Testis (tissue), 3 donors: ENCODE measurements around the gene TXNDC5. TPM values are rescaled to one million over a fixed set of nuclear protein-coding genes. Genes with fewer than 3 reads are reported as not detected.

Experiments
- DNase-seq: peaks from one replicate; pipeline ENCODE4 v3.0.0-alpha.2; 2019
- H3K27ac ChIP-seq, 2 donors: fragments of 200-600 bp; sonication (generic); one replicate each; pipeline ENCODE4 v1.5.1; 2019
- H3K27me3 ChIP-seq: fragments of 200-600 bp; sonication (generic); one replicate; pipeline ENCODE4 v1.5.1; 2019
- H3K36me3 ChIP-seq: fragments of 200-600 bp; sonication (generic); one replicate; pipeline ENCODE4 v1.5.1; 2017; ENCODE audit warnings: low read depth; ENCODE audit errors: missing control alignments
- H3K4me1 ChIP-seq: fragments of 200-600 bp; sonication (generic); one replicate; pipeline ENCODE4 v1.5.1; 2019
- H3K4me3 ChIP-seq, 2 donors: fragments of 200-600 bp; sonication (generic); one replicate each; pipeline ENCODE4 v1.5.1; 2017 to 2019
- H3K9me3 ChIP-seq: fragments of 200-600 bp; sonication (generic); one replicate; pipeline ENCODE4 v1.5.1; 2017
- POLR2A ChIP-seq: fragments of 450-650 bp; IDR thresholded peaks from one replicate; pipeline ENCODE4 v1.6.1; 2017; ENCODE audit warnings: antibody characterized with exemption, mild to moderate bottlenecking, moderate library complexity
- WGBS, 2 donors: methylation state at CpG; one replicate each; pipeline ENCODE4 v1.1.5; 2018; 5-methylcytosine and 5-hydroxymethylcytosine counted together
- intact Hi-C: fragments of 100-400 bp; cut with DNase I; formaldehyde crosslinking; loops from one replicate; pipeline ENCODE4 v1.15.1; 2023; ENCODE audit warnings: low total_unique reads
- polyA plus RNA-seq: library from polyadenylated mRNA; stranded (reverse); fragments of 350-450 nt; fragmentation: Illumina TruSeq; extraction: RNeasy Lipid Tissue Mini Kit (QIAGEN cat#74804); gene quantifications from one replicate; pipeline ENCODE4 v1.2.3, GENCODE V29; 2014; ENCODE audit warnings: low read depth, low replicate concordance; ENCODE audit not compliant: insufficient read depth
- total RNA-seq, 2 donors: library from RNA; depleted of rRNA; stranded (reverse); fragments of >200 nt; gene quantifications; one replicate each; pipeline ENCODE4 v1.2.3, GENCODE V29; 2016
- TF ChIP-seq, protein P1 (sequence below), 3 experiments: fragments of 450-650 bp in 2 of 3; fragments of 200-600 bp in 1 of 3; sonication (generic) in 1 of 3; IDR thresholded peaks; one replicate each; pipeline ENCODE4 v1.5.1; 2016 to 2019; ENCODE audit warnings: antibody characterized with exemption in 3 of 3, mild to moderate bottlenecking in 2 of 3, moderate library complexity in 1 of 3

TXNDC5 gene
- total and polyA plus RNA-seq, 3 donors from 2014 or later: 56.5 to 98.7 (median 67.0) TPM

DNA sequence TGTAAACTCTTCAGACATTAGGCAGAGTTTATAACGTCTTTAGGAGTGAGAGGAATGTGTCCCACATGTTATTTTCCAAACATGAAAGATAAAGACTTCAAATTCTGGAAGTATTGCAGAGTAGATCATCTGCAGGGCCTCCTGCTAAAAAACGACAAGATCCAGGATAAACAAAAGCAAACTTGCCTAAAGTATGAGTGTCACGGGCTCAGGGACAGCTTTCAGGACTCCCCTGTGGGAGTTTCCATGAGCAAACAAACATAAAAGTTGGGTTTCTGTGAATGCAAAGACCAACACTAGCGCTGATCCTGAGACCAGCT is 76.9 kb downstream of the TXNDC5 start:
- TF ChIP-seq POLR2A: no peak
- TF ChIP-seq, protein P1, sequence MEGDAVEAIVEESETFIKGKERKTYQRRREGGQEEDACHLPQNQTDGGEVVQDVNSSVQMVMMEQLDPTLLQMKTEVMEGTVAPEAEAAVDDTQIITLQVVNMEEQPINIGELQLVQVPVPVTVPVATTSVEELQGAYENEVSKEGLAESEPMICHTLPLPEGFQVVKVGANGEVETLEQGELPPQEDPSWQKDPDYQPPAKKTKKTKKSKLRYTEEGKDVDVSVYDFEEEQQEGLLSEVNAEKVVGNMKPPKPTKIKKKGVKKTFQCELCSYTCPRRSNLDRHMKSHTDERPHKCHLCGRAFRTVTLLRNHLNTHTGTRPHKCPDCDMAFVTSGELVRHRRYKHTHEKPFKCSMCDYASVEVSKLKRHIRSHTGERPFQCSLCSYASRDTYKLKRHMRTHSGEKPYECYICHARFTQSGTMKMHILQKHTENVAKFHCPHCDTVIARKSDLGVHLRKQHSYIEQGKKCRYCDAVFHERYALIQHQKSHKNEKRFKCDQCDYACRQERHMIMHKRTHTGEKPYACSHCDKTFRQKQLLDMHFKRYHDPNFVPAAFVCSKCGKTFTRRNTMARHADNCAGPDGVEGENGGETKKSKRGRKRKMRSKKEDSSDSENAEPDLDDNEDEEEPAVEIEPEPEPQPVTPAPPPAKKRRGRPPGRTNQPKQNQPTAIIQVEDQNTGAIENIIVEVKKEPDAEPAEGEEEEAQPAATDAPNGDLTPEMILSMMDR (IDR thresholded peaks at IDR 0.05): no peak
- no peak overlapping the region for H3K27ac ChIP-seq
- H3K4me3 ChIP-seq: no peak overlapping the region
- no peak for DNase-seq
- WGBS, 2 donors: 22 to 37% methylated on average over 4 of the region's 4 CpGs
- no peaks in the 10 kb centered on the region for H3K27me3 ChIP-seq
- no peaks in the 10 kb centered on the region for H3K9me3 ChIP-seq
- intact Hi-C loops: no loop called here
- H3K4me1 ChIP-seq: no peaks in the 10 kb centered on the region
- no peaks in the 10 kb centered on the region for H3K36me3 ChIP-seq

DNA sequence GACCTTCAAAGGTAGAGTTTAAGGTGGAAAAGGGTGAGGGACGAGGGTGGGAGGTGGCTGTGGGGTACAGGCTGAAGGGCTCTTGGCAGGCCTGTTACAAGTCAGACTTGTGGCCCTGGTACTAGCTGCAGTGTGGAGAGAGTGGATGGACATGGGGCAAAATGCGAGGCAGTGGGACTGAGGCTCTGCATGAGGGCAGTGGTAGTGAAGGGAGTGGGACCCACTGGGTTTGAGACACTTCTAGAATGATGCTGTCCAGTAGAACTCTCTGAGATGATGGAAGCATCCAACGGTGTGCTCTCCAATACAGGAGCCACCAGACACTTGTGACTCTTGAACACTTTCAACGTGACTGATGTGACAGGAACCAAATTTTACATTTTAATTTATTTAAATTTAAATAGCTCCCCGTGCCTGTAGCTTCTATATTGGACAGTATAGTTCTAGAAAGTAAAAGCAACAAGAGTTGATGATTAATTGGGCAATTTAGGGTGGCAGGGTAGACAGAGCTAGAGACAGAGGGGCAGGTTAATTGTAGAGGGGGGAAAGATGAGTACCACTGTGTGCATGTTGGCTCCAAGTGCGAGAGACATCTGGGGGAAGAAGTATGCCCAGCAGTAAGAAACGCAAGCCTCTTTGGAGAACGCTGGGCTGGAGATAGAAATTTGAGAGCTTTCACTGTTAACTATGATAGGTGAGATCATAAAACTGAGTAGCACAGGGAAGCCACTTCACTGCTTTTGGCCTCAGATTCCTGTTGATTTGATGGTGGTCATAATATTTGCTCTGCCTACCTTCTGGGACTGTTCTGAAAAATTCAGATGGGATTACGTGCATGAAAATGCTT is 77.5 kb downstream of the TXNDC5 start:
- TF ChIP-seq, protein P1 (IDR thresholded peaks at IDR 0.05): no peak
- no peak for TF ChIP-seq POLR2A
- WGBS, 2 donors: 81 to 86% methylated on average over 9 of the region's 9 CpGs
- DNase-seq: no peak

More for the DNA sequence above, 77.5 kb downstream of the TXNDC5 start:
- Histone ChIP-seq H3K4me1 (no peaks in the 10 kb centered on the region), H3K27me3 (no peaks in the 10 kb centered on the region), H3K4me3 (no peak overlapping the region), H3K27ac (no peak overlapping the region), H3K36me3 (no peaks in the 10 kb centered on the region), H3K9me3 (no peaks in the 10 kb centered on the region)
- intact Hi-C loops: no loop called here

Other genes starting within 250 kb of the TXNDC5 start
- 10 to 100 TPM; 11.4 to 13.6 TPM for gene BMP6, start 184.7 kb downstream of the TXNDC5 start, total RNA-seq
- 6.2 TPM for gene BMP6, start 184.7 kb downstream of the TXNDC5 start, polyA plus RNA-seq
- 10 to 100 TPM; 10.9 to 12.1 TPM for gene BLOC1S5, start 153.6 kb upstream of the TXNDC5 start, total RNA-seq
- 8.4 TPM for gene BLOC1S5, start 153.6 kb upstream of the TXNDC5 start, polyA plus RNA-seq
- 10 to 100 TPM; 53.5 to 62.4 TPM for gene EEF1E1, start 191.8 kb upstream of the TXNDC5 start, total RNA-seq
- 93.3 TPM for gene EEF1E1, start 191.8 kb upstream of the TXNDC5 start, polyA plus RNA-seq